HL-60 (cell line): ENCODE results near the gene KIF20B.

Source experiments
- DNase-seq, 2 experiments: peaks; one replicate each; pipeline ENCODE4 v3.0.0-alpha.2; 2010 to 2020; ENCODE audit warnings: low read depth in 1 of 2, low spot score in 1 of 2
- H3K27ac ChIP-seq: fragments of 250-450 bp; sonication (Bioruptor Pico); replicated peaks from 2 replicates; pipeline ENCODE4 v1.5.1; 2020; ENCODE audit warnings: mild to moderate bottlenecking, moderate library complexity
- H3K27me3 ChIP-seq: fragments of 250-450 bp; sonication (Bioruptor Pico); 2 replicates; pipeline ENCODE4 v1.5.1; 2021; ENCODE audit warnings: mild to moderate bottlenecking, moderate library complexity; ENCODE audit not compliant: insufficient read depth, poor library complexity, severe bottlenecking
- H3K4me3 ChIP-seq: replicated peaks from 2 replicates; pipeline ENCODE4 v1.5.1; 2011; ENCODE audit warnings: mild to moderate bottlenecking, control low read depth, low read length; ENCODE audit not compliant: insufficient read depth
- CTCF ChIP-seq: IDR thresholded peaks from one replicate; pipeline ENCODE4 v1.5.1; 2011; ENCODE audit warnings: low read length, control low read depth, inconsistent platforms; ENCODE audit not compliant: insufficient read depth
- GABPA ChIP-seq: IDR thresholded peaks from 2 replicates; pipeline ENCODE4 v1.6.1; 2012; ENCODE audit warnings: low read depth
- POLR2AphosphoS5 ChIP-seq: IDR thresholded peaks from 2 replicates; pipeline ENCODE4 v1.6.1; 2012; ENCODE audit warnings: low read depth
- REST ChIP-seq: IDR thresholded peaks from 2 replicates; pipeline ENCODE4 v1.6.1; 2012; ENCODE audit warnings: low read depth; ENCODE audit not compliant: insufficient replicate concordance
- SPI1 ChIP-seq: IDR thresholded peaks from 2 replicates; pipeline ENCODE4 v1.6.1; 2012; ENCODE audit warnings: low read depth, mild to moderate bottlenecking, borderline replicate concordance

KIF20B gene

DNA sequence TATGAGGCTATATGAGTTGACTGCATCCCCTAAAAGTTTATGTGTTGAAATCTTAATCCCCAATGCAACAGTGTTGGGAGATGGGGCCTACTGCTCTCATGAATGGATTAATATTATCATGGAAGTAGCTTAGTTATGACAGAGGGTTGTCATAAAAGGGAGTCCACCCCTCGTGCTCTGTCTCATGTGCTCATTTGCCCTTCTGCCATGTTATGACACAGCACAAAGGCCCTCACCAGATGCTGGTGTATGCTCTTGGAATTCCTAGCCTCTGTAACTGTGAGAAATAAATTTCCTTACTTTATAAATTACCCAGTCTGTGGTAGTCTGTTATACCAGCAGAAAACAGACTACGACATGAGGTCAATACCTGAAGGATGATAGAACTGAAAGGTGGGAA lies 38.8 kb upstream of the KIF20B start:
- no peak for TF ChIP-seq POLR2AphosphoS5
- no peak for TF ChIP-seq GABPA
- no peak for TF ChIP-seq SPI1
- no peak for TF ChIP-seq REST
- no peak for TF ChIP-seq CTCF
- Histone ChIP-seq H3K4me3 (no peak overlapping the region), H3K27me3 (no peaks in the 10 kb centered on the region), H3K27ac (no peak overlapping the region)
- DNase-seq, result no peak

DNA sequence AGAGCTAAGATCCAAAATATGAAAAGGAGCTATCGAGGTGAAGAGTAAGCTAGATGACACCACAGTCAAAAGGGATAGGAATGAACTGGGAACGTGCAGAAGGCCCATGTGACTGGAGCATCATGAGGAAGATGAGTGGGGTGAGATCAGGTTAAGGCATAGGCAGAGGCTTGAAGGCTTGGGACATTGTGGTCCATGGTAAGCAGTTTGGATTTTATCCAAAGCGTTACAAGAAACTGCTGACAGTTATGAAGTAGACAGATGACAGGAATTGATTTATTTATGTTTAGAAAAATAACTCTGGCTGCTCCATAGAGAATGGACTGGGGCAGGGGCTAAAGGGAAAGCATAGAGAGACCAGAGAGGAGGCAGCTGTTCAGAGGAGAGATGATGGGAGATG lies 38.2 kb upstream of the KIF20B start:
- no peak for DNase-seq
- Histone ChIP-seq H3K27me3 (no peaks in the 10 kb centered on the region), H3K4me3 (no peak overlapping the region), H3K27ac (no peak overlapping the region)
- TF ChIP-seq REST (no peak), CTCF (no peak)

GRCh38 chr10:89664203-89664602 lies 37.2 kb upstream of the KIF20B start:
- H3K27me3 ChIP-seq, result no peaks in the 10 kb centered on the region
- no peak for DNase-seq
- no peak overlapping the region for H3K4me3 ChIP-seq
- TF ChIP-seq GABPA (no peak), SPI1 (no peak), REST (no peak), CTCF (no peak), POLR2AphosphoS5 (no peak)
- no peak overlapping the region for H3K27ac ChIP-seq
